Measurements from ENCODE around the gene FREM1. TPM values are rescaled to one million over a fixed set of nuclear protein-coding genes. Genes with fewer than 3 reads are reported as not detected.

FREM1 gene
- total and polyA plus RNA-seq, 2 of the 4 experiments (the other 2 are of a cell fraction): under 0.01 TPM; not detected in 1

DNA sequence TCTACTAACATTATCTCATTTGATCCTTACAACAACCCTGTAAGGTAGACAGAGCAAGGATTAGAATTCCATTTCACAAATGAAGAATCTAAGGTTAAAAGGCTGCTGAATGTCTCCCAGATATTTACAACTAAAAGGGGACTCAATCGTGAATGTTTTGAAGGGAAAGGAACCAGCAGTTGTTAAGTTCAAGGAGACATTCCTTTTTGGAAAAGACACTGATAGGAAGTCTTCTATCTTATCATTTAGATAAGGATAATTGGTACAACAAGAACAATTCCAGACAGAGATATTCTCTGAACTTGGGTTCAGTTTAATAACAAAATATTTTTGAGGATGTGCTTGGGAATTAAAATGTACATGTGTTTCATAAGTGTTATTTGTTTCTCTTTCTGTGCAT lies 150.2 kb downstream of the FREM1 start:
- no peaks in the 10 kb centered on the region for H4K20me1 ChIP-seq (ENCODE audit: insufficient read depth, low read length)
- H4K8ac ChIP-seq (ENCODE audit: low read depth in 2 of 2, low read length in 2 of 2): no peak overlapping the region
- H3K4ac ChIP-seq (ENCODE audit: low read depth, low read length): no peak overlapping the region
- H3K9ac ChIP-seq (ENCODE audit: low read depth, low read length): no peak overlapping the region
- no CpG with 5 or more reads among the region's 1 CpG for WGBS, 2 experiments (ENCODE audit: extremely low coverage in 2 of 2, insufficient read length in 1 of 2)
- H3K9me1 ChIP-seq (ENCODE audit: insufficient read depth, low read length): no peaks in the 10 kb centered on the region
- no peak overlapping the region for H2BK5ac ChIP-seq (ENCODE audit: low read depth, low read length, poor library complexity, severe bottlenecking)
- H3K18ac ChIP-seq (ENCODE audit: low read depth, low read length): no peak overlapping the region
- POLR2A ChIA-PET (ENCODE audit: unreplicated experiment): no interaction called here
- H2BK120ac ChIP-seq (ENCODE audit: low read depth, low read length): no peak overlapping the region
- H4K91ac ChIP-seq (ENCODE audit: insufficient read depth, low read depth, low read length): no peak overlapping the region
- H3K56ac ChIP-seq (ENCODE audit: extremely low read depth, insufficient read depth, low read length): no peak overlapping the region
- H3K27me3 ChIP-seq (ENCODE audit: control insufficient read depth, insufficient read depth, low read length): no peaks in the 10 kb centered on the region
- CTCF ChIA-PET: no interaction called here
- intact Hi-C loops (cut with micrococcal nuclease): loop anchor here (10.0 kb wide), 2 partner anchors 375 to 1335 kb away; no protein-coding TSS in a partner anchor
- H3K27ac ChIP-seq (ENCODE audit: insufficient read depth, low read length): no peak overlapping the region
- H3K9me3 ChIP-seq (ENCODE audit: control insufficient read depth, insufficient read depth, low read length): no peaks in the 10 kb centered on the region
- H2BK20ac ChIP-seq (ENCODE audit: low read depth, low read length): no peak overlapping the region
- no peak overlapping the region for H2BK15ac ChIP-seq (ENCODE audit: low read depth, low read length)
- no peak overlapping the region for H4K5ac ChIP-seq (ENCODE audit: low read depth, low read length)
- DNase-seq (no peak), ATAC-seq (ENCODE audit: low read depth) (no peak)
- no peaks in the 10 kb centered on the region for H3K36me3 ChIP-seq (ENCODE audit: control insufficient read depth, insufficient read depth, low read length)
- in situ Hi-C loops (cut with MboI; ENCODE audit: low sequenced_read_pairs): loop anchor here (5.0 to 10.0 kb wide), 2 partner anchors 143 to 295 kb away; no protein-coding TSS in a partner anchor
- H3K4me2 ChIP-seq (ENCODE audit: low read depth, low read length): no peak overlapping the region
- dilution Hi-C loops (cut with HindIII; ENCODE audit: low sequenced_read_pairs, unreplicated experiment): no loop called here
- TF ChIP-seq CTCF (conservative IDR thresholded peaks at IDR 0.05; ENCODE audit: low read depth, low read length) (no peak), FOS (IDR thresholded peaks at IDR 0.05; ENCODE audit: low read depth, low read length) (no peak), NFE2L2 (IDR thresholded peaks at IDR 0.05; ENCODE audit: low read depth, low read length) (no peak), MAZ (IDR thresholded peaks at IDR 0.05; ENCODE audit: borderline replicate concordance, low read depth, low read length) (no peak), USF2 (IDR thresholded peaks at IDR 0.05; ENCODE audit: low read depth, low read length) (no peak), RFX5 (IDR thresholded peaks at IDR 0.05; ENCODE audit: low read depth, low read length) (no peak), MAFK (IDR thresholded peaks at IDR 0.05; ENCODE audit: low read depth, low read length) (no peak), CEBPB (IDR thresholded peaks at IDR 0.05; ENCODE audit: low read depth, low read length) (no peak), MXI1 (IDR thresholded peaks at IDR 0.05; ENCODE audit: borderline replicate concordance, low read depth, low read length) (no peak), BHLHE40 (IDR thresholded peaks at IDR 0.05; ENCODE audit: low read depth, low read length) (no peak), CHD1 (IDR thresholded peaks at IDR 0.05; ENCODE audit: low read depth, low read length) (no peak), ELK1 (IDR thresholded peaks at IDR 0.05; ENCODE audit: borderline replicate concordance, low read depth, low read length) (no peak), RCOR1 (IDR thresholded peaks at IDR 0.05; ENCODE audit: insufficient replicate concordance, low read length) (no peak), POLR2A (IDR thresholded peaks at IDR 0.05; ENCODE audit: low read depth, low read length) (no peak), SMC3 (IDR thresholded peaks at IDR 0.05; ENCODE audit: low read depth, low read length) (no peak), RAD21 (IDR thresholded peaks at IDR 0.05; ENCODE audit: low read length) (no peak)
- no peak overlapping the region for H2AK5ac ChIP-seq (ENCODE audit: low read depth, low read length)
- no peaks in the 10 kb centered on the region for H3K79me1 ChIP-seq (ENCODE audit: low read depth in 1 of 2, low read length in 2 of 2)
- H2AFZ ChIP-seq (replicated peaks; ENCODE audit: low read length, poor library complexity): no peak overlapping the region
- H3K4me1 ChIP-seq (ENCODE audit: control insufficient read depth, insufficient read depth, low read length): no peaks in the 10 kb centered on the region
- no TSS peak for BruUV-seq (replicated peaks)
- no peak overlapping the region for H3K23ac ChIP-seq (ENCODE audit: low read depth, low read length)
- H2AK9ac ChIP-seq (replicated peaks; ENCODE audit: low read depth, low read length, poor library complexity): no peak overlapping the region
- H3K14ac ChIP-seq (replicated peaks; ENCODE audit: low read depth, low read length): no peak overlapping the region
- H3K4me3 ChIP-seq (ENCODE audit: insufficient read depth, low read depth, low read length): no peak overlapping the region

All from IMR-90 (cell line).